ENCODE results near the gene C5AR1.
"Not testable (repeated sequence)": the region's sequence is repeated elsewhere in the genome, so short reads cannot be mapped to it uniquely, and the experiment has no call there.

Gene C5AR1

DNA sequence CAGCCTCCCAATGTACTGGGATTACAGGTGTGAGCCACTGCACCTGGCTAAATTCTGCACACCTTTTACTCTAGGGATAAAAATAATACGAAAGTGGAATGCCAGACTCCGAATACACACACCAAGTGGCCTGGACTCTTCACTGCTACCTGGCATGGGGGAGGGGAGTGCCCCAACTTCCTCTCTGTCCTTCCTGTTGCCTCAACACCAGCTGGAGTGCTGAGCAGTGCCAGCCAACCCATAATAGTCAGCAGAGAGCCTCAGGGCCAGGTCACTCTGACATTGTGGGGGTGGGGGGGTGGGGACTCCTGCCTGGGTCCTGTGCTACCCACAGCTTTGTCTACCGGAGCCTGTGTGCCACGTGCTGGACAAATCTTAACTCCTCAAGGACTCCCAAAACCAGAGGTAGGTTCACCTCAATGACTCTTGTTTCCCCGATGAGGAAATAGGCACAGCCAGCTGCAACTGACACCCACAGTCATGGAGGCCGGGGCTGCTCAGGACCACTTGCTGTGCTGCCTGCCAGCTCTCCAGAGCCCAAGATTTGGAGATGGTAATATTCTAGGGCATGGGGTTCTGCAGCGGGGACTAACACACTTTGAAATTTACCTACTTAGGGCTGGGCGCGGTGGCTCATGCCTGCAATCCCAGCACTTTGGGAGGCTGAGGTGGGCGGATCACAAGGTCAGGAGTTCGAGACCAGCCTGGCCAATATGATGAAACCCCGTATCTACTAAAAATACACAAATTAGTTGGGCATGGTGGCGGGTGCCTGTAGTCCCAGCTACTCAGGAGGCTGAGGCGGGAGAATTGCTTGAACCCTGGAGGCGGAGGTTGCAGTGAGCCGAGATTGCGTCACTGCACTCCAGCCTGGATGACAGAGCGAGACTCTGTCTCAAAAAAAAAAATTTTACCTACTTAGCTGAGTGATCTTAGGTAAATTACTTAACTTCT, 27.4 kb downstream of the C5AR1 start:
- not testable (repeated sequence) for DNase-seq

DNA sequence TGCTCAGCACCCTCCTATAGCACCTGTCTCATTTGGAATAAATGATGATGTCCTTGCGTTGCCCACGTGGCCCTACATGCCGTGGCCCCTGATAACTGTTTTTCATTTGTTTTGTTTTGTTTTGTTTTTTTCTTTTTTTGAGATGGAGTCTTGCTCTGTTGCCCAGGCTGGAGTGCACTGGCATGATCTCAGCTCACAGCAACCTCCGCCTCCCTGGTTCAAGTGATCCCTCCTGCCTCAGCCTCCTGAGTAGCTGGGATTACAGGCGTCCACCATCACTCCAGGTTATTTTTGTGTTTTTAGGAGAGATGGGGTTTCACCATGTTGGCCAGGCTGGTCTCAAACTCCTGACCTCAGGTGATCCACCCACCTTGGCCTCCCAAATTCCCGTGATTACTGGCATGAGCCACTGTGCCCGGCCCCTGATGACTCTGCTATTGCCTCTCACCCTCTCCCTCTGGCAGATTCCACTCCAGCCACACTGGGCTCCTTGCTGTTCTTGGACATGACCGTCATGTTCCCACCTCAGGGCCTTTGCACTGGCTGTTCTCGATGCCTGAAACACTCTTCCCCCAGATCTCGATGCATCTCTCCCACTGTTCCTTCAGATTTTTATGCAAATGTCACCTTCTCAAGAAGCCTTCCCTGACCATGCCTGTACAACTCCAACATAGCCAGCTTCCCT, 29.7 kb downstream of the C5AR1 start:
- DNase-seq, result no peak

DNA sequence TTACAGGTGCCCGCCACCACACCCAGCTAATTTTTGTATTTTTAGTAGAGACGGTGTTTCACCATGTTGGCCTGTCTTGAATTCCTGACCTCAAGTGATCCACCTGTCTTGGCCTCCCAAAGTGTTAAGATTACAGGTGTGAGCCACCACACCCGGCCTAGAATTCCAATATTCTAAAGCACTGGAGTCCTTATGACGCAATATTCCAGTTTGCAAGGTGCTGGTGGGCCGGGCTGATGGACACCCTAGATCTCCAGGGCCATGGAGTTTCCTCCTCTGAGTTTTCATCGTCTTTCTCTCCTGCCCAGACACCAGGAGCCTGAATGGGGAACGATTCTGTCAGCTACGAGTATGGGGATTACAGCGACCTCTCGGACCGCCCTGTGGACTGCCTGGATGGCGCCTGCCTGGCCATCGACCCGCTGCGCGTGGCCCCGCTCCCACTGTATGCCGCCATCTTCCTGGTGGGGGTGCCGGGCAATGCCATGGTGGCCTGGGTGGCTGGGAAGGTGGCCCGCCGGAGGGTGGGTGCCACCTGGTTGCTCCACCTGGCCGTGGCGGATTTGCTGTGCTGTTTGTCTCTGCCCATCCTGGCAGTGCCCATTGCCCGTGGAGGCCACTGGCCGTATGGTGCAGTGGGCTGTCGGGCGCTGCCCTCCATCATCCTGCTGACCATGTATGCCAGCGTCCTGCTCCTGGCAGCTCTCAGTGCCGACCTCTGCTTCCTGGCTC, 31.0 kb downstream of the C5AR1 start:
- DNase-seq, result no peak

DNA sequence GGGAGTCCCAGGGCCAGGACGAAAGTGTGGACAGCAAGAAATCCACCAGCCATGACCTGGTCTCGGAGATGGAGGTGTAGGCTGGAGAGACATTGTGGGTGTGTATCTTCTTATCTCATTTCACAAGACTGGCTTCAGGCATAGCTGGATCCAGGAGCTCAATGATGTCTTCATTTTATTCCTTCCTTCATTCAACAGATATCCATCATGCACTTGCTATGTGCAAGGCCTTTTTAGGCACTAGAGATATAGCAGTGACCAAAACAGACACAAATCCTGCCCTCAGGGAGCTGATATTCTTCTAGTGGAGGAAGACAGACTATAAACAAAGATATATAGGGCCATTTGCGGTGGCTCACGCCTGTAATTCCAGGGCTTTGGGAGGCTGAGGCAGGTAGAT, 32.1 kb downstream of the C5AR1 start:
- no peak for DNase-seq

DNA sequence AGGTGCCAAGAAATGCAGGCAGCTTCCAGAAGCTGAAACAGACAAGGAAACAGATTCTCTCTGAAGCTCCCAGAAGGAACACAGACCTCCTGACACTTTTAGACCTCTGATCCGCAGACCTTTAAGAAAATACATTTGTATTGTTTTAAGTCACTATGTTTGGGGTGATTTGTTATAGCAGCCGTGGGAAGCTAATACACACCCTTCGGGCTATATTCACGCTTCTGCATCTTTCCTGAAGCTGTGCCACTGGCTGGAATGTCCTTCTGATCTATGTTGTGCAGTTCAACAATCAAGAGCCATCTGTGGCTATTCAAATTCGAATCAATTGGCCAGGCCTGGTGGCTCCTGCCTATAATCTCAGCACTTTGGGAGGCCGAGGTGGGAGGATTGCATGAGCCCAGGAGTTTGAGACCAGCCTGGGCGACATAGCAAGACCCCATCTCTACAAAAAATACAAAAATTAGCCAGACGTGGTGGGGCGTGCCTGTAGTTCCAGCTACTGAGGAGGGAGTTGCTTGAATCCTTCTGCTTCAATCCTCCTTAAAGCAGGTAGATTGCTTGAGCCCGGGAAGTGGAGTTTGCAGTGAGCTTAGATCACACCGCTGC, 33.6 kb downstream of the C5AR1 start:
- DNase-seq, result no peak

DNA sequence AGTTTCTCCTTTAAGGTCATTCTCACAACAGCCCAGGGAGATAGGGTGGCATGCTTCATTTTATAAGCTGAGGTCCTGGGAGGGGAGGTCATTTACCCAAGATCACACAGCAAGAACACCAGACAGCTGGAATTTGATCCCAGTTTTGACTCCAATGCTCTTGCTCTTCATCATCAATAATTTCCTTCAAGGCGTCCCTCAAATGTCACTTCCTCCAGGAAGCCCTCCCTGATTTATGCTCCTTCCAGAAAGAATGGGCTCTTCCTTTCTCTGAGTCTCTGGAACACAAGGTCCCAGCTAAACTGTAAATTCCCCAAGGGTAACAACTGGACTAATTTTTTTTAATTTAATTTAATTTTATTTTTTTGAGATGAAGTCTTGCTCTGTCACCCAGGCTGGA, 34.8 kb downstream of the C5AR1 start:
- no peak for DNase-seq

DNA sequence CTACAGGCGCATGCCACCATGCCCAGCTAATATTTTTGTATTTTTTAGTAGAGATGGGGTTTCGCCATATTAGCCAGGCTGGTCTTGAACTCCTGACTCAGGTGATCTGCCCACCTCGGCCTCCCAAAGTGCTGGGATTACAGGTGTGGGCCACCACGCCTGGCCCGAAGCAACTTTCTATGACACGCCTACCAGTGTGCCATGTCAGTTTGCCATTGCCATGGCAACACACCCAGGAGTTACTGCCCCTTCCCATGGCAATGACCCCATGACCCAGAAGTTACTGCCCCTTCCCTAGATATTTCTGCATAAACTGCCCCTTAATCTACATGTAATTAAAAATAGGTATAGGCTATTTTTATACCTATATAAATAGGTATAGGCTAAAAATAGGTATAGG, 36.4 kb downstream of the C5AR1 start:
- DNase-seq, result not testable (repeated sequence)

DNA sequence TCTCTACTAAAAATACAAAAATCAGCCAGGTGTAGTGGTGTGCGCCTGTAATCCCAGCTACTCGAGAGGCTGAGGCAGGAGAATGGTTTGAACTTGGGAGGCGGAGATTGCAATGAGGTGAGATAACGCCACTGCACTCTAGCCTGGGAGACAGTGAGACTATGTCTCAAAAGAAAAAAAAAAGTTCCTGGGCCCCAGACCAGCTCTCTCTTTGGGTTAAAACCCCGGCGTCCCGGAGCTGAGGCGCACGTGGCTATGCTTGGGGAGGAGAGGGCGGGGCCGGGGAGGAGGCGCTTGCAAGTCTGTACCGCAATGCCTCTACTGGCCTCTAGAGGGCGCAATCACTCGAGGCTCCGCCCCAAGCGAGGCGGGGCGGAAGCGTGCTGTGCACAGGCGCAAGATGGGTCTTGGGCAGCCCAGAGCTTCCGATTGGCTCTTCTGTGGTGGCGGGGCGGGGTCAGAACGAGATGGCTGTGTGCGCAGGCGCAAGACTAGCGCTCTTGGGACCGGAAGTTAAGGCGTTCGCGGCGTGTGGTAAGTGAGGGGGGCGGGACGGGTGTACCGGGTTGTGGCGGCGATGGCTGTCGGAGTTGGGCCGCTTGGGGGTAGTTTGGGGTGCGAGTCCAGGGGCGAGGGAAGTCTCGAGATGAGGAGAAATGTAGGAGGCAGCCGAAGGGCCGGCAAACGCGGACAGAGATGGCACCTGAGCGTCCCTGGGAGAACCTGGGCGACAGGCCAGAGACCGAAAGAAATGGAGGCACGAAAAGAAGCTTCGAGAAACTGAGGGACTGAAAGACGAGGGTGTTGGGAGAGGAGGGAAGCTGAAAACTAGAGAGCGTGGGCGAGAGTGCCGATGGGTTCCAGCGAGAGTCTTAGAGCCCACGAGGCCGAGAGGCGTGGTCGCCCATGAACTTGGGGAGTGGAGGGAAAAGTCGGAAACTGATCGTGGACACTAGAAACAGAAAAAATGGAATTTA, 39.4 kb downstream of the C5AR1 start, which contains the start of gene DHX34:
TSS of gene DHX34 (plus strand) at position 497 of the 977 bp plus-strand sequence. CDS start 3,716 bp downstream, outside the sequence.
- DNase-seq, result peak; percentile 99

DNA sequence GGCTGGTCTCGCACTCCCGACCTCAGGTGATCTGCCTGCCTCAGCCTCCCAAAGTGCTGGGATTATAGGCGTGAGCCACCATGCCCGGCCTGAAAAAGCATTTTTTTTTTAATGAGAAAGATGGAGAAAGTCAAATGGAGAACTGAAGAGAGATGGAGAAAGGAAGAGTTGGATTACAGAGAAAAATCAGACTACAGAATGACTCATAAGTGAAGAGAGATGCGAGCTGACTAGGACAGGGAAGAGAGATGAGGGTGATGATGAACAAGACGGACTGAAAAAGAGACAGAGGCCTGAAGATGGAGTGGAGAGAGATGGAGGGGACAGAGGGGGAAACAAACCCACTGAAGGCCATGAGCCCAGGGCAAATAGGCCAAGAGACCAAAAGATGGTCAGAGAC, 41.0 kb downstream of the C5AR1 start:
- DNase-seq, result no peak

DNA sequence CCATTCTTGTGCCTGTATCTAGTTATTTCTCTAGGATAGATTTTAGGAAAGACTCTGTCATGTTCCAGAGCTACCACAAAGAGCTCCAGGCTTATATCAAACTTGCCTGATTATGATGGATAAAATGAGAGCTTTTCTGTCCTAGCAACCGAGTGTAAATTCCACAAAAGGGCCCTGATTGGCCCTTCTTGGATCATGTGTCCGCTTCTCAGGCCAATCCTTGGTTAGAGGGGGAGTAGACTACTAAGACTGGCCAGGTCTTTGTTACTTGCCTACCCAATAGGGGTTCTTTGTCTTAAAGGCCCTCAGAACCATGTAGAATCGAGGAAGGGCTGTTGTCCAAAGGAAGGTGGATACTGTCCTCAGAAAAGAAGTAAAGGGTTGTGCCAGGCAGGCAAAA, 41.9 kb downstream of the C5AR1 start:
- no peak for DNase-seq

DNA sequence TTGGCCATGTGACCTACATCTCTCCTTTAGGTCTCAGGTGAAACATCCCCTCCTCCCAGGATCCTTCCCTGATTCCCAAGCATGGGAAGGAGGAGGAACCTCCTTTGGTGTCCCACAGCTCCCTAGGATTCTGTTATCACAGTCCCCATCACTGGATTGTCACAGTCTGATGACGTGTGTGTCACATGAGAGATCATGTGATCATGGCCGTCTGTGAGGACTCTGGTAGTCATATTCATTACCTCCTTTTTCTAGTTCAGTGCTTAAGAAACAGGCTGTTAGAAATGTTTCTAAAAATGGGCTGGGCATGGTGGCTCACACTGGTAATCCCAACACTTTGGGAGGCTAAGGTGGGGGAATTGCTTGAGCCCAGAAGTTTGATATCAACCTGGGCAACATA, 42.4 kb downstream of the C5AR1 start:
- no peak for DNase-seq

DNA sequence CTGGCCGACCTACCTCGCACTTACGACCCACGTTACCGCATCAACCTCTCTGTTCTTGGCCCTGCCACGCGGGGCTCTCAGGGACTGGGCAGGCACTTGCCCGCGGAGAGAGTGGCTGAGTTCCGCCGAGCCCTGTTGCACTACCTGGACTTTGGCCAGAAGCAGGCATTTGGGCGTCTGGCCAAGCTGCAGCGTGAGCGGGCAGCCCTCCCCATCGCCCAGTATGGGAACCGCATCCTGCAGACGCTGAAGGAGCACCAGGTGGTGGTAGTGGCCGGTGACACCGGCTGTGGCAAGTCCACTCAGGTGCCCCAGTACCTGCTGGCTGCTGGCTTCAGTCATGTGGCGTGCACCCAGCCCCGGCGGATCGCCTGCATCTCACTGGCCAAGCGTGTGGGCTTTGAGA, 43.6 kb downstream of the C5AR1 start:
- DNase-seq, result no peak

DNA sequence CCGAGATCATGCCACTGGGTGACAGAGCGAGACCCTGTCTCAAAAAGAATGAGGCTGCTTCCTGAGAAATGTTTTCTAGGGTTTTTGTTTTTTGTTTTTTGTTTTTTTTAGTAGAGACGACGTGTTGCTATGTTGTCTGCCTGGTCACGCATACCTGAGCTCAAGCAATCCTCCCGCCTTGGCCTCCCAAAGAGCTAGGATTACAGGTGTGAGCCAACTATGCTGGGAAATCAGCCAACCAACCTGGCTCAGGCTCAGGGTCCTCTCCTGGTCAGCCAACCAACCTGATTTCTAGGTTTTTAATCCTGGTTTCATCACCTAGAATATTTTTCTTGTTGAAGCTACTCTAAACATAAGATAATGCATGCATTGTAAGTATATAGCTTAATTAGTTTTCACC, 47.2 kb downstream of the C5AR1 start:
- DNase-seq, result no peak

DNA sequence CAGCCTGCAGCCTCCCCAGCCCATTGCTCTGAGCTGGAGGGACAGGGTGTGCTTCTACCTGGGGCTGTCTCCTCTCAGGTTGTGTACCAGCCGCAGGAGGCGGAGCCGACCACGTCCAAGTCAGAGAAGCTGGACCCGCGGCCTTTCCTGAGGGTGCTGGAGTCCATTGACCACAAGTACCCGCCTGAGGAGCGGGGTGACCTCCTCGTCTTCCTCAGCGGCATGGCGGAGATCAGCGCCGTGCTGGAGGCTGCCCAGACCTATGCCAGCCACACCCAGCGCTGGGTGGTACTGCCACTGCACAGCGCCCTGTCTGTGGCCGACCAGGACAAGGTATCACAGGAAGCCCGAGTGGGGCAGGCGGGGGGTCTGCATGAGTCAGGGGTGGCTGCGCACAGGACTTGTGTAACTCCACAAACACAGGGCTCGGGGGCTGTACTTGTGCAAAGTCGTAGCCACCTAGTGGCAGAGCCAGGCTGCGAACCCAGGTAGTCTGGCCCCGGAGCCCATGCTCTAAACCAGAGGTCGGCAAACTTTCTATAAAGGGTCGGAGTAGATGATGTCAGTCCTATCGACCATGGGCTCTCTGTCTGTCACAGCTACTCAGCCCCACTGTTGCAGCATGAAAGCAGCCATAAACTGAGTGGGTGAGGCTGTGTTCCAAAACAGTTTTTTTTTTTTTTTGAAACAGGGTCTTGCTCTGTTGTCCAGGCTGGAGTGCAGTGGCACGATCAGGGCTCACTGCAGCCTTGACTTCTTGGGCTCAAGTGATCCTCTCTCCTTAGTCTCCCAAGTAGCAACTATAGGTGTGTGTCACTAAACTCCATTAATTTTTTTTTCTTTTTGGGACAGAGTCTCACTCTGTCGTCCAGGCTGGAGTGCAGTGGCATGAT, 48.4 kb downstream of the C5AR1 start:
- DNase-seq, result no peak

DNA sequence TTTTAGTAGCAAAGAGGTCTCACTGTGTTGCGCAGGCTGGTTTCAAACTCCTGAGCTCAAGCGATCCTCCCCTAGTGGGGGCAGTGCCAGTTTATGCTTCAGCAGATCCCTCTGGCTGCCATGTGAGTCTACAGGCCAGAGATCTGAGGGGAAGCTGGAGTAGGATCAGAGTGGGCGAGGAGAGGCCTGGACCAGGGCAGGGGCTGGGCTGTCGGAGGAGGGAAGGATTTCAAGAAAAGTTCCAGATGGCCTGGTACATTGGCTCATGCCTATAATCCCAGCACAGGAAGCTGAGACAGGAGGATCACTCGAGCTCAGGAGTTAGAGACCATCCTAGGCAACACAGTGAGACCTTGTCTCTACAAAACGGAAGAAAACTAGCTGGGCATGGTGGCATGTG, 49.3 kb downstream of the C5AR1 start:
- DNase-seq, result no peak

DNA sequence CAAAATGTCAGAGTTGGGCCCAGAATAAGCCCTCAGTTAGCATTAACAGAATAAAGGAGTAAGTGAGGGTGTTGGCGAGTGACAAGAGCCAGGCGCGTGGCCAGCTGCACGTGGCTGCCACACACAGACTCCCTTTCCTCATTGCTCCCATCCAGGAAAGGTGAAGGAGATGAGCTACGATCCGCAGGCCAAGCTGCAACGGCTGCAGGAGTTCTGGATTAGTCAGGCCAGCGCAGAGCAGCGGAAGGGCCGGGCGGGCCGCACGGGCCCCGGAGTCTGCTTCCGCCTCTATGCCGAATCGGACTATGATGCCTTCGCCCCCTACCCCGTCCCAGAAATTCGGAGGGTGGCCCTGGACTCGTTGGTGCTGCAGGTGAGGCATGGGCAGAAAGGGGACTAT, 52.7 kb downstream of the C5AR1 start:
- DNase-seq, result no peak

DNA sequence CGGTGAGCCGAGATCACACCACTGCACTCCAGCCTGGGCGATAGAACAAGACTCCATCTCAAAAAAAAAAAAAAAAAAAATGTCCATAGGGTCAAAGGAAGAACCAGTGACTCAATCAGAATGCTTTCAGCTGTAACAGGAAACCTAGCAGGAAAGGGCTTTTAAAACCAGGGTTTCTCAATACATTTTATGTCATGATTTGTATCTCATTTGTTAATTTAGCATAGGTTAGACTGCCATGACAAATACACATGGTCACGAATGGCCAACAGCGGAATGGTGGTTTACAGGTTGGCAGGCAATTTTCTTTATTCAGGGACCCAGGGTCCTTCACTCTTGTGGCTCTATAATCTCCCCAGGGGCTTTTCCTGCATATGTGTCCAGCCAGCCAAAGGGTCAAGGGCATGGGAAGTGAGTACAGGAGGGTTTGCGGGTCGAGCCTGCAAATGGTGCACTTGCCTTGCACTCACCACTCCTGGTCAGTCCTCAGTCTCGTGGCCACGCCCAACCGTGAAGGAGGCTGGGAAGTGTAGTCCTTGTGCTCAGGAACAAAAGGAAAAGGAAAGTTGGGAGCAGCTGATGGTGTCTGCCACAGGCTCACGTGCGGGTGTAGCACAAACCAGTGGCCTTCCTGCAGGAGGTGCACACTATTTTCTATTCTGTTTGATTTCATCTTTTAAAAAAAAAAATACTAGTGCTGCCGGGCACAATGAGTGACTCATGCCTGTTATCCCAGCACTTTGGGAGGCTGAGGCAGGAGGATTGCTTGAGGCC, 54.3 kb downstream of the C5AR1 start:
- DNase-seq, result no peak

DNA sequence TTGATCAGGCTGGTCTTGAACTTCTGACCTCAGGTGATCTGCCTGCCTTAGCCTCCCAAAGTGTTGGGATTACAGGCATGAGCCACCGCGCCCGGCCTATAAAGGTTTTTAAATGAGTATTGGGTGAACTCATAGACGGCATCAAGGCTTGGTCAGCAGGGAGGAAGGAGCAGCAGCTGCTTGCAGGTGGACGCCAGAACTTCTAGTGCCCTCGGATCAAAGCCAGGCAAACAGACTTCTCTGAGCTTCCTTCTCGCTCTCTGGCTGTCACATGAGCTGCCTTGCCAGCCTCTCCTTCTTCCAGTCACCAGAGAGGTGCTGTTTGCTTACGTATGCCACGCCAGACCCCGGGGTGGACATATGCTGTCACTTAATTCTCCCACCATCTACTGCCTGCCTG, 55.8 kb downstream of the C5AR1 start:
- not testable (repeated sequence) for DNase-seq

DNA sequence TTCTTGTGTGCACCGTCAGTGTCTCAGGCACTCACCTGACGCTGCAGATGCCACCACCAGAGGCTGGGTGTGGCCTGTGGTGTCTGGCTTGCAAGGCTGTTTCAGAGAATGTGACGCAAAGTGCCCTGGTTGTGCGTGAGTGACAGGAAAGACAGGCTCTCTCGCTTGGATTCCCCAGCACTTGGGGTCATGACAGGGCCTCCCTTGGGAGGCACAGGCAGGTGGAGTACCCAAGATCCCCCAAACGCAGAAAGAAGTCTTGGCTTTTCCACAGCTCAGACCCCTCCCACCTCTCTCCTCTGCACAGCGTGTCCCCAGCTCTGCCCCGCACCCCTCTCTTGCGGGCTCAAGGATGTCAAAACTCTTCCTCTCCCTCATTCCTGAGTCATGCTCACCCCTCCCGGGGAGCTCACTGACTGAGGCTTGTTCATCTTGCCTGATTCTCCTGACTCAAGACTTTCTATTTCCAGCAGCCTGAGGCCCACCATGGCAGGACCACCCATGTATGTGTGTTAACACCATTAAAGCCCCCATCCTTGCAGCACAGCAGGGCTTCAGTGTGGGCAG, 60.5 kb downstream of the C5AR1 start:
- DNase-seq, result no peak

DNA sequence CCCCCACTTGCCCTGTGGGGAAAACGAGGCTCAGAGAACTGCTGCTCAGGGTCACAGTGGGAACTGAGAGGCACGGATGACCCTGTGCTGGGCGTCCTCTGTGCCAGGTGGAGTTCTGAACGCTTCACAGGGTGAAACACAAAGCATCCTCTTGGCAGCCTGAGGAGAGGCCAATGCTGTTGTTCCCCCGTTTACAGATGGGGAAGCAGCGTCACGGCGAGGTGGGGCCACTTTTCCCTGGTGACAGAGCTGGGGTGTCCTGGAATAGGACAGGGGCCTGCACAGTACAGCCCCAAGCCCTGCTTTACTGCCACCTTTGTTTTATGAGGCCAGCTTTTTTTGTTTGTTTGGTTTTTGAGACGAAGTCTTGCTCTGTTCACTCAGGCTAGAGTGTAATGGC, 61.6 kb downstream of the C5AR1 start:
- DNase-seq, result no peak

Measured in stimulated activated CD4-positive, alpha-beta T cell treated with anti-CD3 and anti-CD28 coated beads, Interleukin-4, amount 100 ng/mL, for 24 hours (primary cell).